Karpas-422 (cell line): ENCODE measurements around the gene GFPT2. TPM values are rescaled to one million over a fixed set of nuclear protein-coding genes. Genes with fewer than 3 reads are reported as not detected.
A peak's percentile ranks its signal among the peaks of the same experiment; 100 is the strongest.

Source experiments
- DNase-seq: peaks from one replicate; pipeline ENCODE4 v3.0.0-alpha.2; 2015
- H2AFZ ChIP-seq: fragments of 200-600 bp; sonication (generic); 2 replicates; pipeline ENCODE4 v1.6.1; 2014; ENCODE audit warnings: antibody characterized with exemption, low read length, mixed read lengths
- H3K27ac ChIP-seq: fragments of 200-600 bp; sonication (generic); 2 replicates; pipeline ENCODE4 v1.5.1; 2014; ENCODE audit warnings: mild to moderate bottlenecking, low read length, moderate library complexity
- H3K27me3 ChIP-seq: fragments of 200-600 bp; sonication (generic); 2 replicates; pipeline ENCODE4 v1.6.1; 2014; ENCODE audit warnings: low read length, mixed read lengths
- H3K36me3 ChIP-seq: fragments of 200-600 bp; sonication (generic); 2 replicates; pipeline ENCODE4 v1.6.1; 2014; ENCODE audit warnings: low read length, mixed read lengths; ENCODE audit not compliant: insufficient read depth
- H3K4me1 ChIP-seq: fragments of 200-600 bp; sonication (generic); 2 replicates; pipeline ENCODE4 v1.6.1; 2014; ENCODE audit warnings: mild to moderate bottlenecking, low read length, mixed read lengths
- H3K4me2 ChIP-seq: fragments of 200-600 bp; sonication (generic); 2 replicates; pipeline ENCODE4 v1.6.1; 2014; ENCODE audit warnings: low read length, low read depth, mild to moderate bottlenecking; ENCODE audit not compliant: poor library complexity, severe bottlenecking
- H3K4me3 ChIP-seq: fragments of 200-600 bp; sonication (generic); 2 replicates; pipeline ENCODE4 v1.5.1; 2014; ENCODE audit warnings: mild to moderate bottlenecking, antibody characterized with exemption, low read length, mixed read lengths
- H3K79me2 ChIP-seq: fragments of 200-600 bp; sonication (generic); 2 replicates; pipeline ENCODE4 v1.6.1; 2014; ENCODE audit warnings: mild to moderate bottlenecking, low read length, mixed read lengths
- H3K9ac ChIP-seq: fragments of 200-600 bp; sonication (generic); 2 replicates; pipeline ENCODE4 v1.6.0; 2014; ENCODE audit warnings: low read length
- H3K9me2 ChIP-seq: fragments of 200-600 bp; sonication (generic), shearing (Covaris generic); replicated peaks from 2 replicates; pipeline ENCODE4 v1.6.0; 2014; ENCODE audit warnings: mild to moderate bottlenecking, low read length, moderate library complexity; ENCODE audit not compliant: insufficient read depth
- H3K9me3 ChIP-seq: fragments of 300-700, 200-600 bp; sonication (generic); 2 replicates; pipeline ENCODE4 v1.6.1; 2014; ENCODE audit warnings: low read length, mixed read lengths
- H4K20me1 ChIP-seq: fragments of 200-600 bp; sonication (generic); 2 replicates; pipeline ENCODE4 v1.6.1; 2014; ENCODE audit warnings: mild to moderate bottlenecking, antibody characterized with exemption, low read length, low read depth; ENCODE audit not compliant: insufficient read depth
- total RNA-seq: library from RNA; depleted of rRNA; stranded (reverse); fragments of >200 nt; shearing (Covaris generic); gene quantifications from 2 replicates; pipeline ENCODE4 v1.2.3, GENCODE V29; 2014; ENCODE audit warnings: low replicate concordance

The GFPT2 gene
- total RNA-seq, 1 experiment from 2014 or later = 11.7 TPM

DNA sequence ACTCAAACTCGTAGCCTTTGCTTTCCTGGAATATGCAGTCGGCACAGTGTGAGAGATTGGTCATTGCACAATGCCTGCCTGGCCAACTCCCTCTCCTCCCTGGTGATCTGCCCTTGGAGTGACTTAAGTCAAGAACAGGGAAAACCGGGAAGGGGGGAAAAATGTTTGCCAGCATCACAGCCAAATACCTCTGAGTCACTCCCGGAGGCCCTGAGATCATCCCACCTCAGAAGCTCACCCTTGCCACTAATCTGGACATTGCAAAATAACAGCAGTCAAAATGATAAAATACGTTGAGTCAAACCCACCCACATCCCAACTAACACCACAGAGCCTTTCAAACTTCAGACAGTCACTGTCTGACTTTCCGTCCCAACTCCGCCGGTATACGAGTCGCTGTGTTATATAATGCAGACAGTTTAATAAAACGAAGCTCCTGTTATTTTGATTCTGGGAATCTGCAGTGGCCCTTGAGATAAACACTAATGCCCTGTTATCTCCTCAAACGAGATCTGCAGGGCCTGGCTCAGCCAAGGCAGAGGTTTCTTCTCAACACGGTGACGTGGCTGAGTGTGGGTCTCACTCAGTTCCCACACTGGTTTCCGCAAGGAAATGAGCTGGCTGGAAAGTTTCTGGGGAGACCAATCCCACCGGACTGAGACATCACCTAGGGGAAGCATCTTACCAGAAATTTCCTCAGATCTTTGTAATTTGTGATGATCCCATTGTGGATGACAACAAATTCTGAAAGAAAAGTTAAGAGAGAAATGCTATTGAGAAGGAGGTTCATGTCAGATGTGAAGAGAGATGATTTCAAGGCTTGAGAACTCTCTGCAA lies 22.1 kb downstream of the GFPT2 start:
- Histone ChIP-seq H3K27me3 (no peaks in the 10 kb centered on the region), H3K4me1 (no peaks in the 10 kb centered on the region), H3K27ac (no peak overlapping the region), H2AFZ (no peak overlapping the region), H3K4me3 (no peak overlapping the region), H3K4me2 (no peak overlapping the region), H3K9ac (no peak overlapping the region), H3K9me2 (no peaks in the 10 kb centered on the region), H3K79me2 (no peaks in the 10 kb centered on the region), H4K20me1 (no peaks in the 10 kb centered on the region), H3K9me3 (no peaks in the 10 kb centered on the region), H3K36me3 (no peaks in the 10 kb centered on the region)
- DNase-seq = no peak

- Histone ChIP-seq H3K36me3 (no peaks in the 10 kb centered on the region), H3K9me3 (no peaks in the 10 kb centered on the region), H3K4me1 (no peaks in the 10 kb centered on the region), H3K79me2 (no peaks in the 10 kb centered on the region), H3K4me3 (no peak overlapping the region), H4K20me1 (no peaks in the 10 kb centered on the region), H3K27ac (no peak overlapping the region), H3K27me3 (no peaks in the 10 kb centered on the region), H3K9me2 (no peaks in the 10 kb centered on the region), H2AFZ (no peak overlapping the region), H3K4me2 (no peak overlapping the region), H3K9ac (no peak overlapping the region)
- DNase-seq = no peak
Observed at GRCh38 chr5:180330270-180330648, 22.9 kb downstream of the GFPT2 start.

DNA sequence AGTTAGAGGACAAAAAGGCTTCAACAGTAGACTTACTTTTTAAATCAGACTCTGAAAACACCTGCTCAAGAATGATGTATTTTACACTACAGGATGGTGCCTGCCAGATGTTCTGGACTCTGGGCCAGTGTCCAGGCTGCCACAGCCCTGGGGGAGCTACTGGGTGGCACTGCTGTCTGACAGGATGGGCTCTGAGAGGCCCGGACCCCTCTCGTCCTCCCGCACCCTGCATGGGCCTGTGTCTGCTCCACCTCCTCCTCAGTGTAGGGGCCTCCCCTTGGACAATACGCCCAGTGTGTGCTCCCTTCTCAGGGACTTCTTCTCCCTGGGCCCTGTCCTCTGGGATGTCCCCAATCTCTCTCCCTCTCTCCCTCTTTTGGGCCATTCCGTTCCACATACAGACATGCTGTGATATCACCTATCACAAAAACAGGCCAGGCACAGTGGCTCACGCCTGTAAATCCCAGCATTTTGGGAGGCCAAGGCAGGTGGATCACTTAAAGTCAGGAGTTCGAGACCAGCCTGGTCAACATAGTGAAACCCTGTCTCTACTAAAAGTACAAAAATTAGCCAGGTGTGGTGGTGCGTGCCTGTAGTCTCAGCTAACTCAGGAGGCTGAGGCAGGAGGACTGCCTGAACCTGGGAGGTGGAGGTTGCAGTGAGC lies 23.4 kb downstream of the GFPT2 start:
- Histone ChIP-seq H3K27ac (no peak overlapping the region), H3K4me2 (no peak overlapping the region), H3K79me2 (no peaks in the 10 kb centered on the region), H3K9me2 (no peaks in the 10 kb centered on the region), H4K20me1 (no peaks in the 10 kb centered on the region), H3K9ac (no peak overlapping the region), H3K4me1 (no peaks in the 10 kb centered on the region), H3K4me3 (no peak overlapping the region), H3K36me3 (no peaks in the 10 kb centered on the region), H3K9me3 (no peaks in the 10 kb centered on the region), H3K27me3 (no peaks in the 10 kb centered on the region), H2AFZ (no peak overlapping the region)
- DNase-seq = no peak

GRCh38 chr5:180329138-180329435 lies 24.0 kb downstream of the GFPT2 start:
- H3K27me3 ChIP-seq = no peaks in the 10 kb centered on the region
- H3K9me3 ChIP-seq = no peaks in the 10 kb centered on the region
- H3K4me2 ChIP-seq = no peak overlapping the region
- no peak for DNase-seq
- no peaks in the 10 kb centered on the region for H3K4me1 ChIP-seq
- H3K79me2 ChIP-seq = no peaks in the 10 kb centered on the region
- no peak overlapping the region for H3K4me3 ChIP-seq
- H3K36me3 ChIP-seq = no peaks in the 10 kb centered on the region
- no peak overlapping the region for H3K9ac ChIP-seq
- H3K9me2 ChIP-seq = no peaks in the 10 kb centered on the region
- H3K27ac ChIP-seq = no peak overlapping the region
- no peak overlapping the region for H2AFZ ChIP-seq
- H4K20me1 ChIP-seq = no peaks in the 10 kb centered on the region

DNA sequence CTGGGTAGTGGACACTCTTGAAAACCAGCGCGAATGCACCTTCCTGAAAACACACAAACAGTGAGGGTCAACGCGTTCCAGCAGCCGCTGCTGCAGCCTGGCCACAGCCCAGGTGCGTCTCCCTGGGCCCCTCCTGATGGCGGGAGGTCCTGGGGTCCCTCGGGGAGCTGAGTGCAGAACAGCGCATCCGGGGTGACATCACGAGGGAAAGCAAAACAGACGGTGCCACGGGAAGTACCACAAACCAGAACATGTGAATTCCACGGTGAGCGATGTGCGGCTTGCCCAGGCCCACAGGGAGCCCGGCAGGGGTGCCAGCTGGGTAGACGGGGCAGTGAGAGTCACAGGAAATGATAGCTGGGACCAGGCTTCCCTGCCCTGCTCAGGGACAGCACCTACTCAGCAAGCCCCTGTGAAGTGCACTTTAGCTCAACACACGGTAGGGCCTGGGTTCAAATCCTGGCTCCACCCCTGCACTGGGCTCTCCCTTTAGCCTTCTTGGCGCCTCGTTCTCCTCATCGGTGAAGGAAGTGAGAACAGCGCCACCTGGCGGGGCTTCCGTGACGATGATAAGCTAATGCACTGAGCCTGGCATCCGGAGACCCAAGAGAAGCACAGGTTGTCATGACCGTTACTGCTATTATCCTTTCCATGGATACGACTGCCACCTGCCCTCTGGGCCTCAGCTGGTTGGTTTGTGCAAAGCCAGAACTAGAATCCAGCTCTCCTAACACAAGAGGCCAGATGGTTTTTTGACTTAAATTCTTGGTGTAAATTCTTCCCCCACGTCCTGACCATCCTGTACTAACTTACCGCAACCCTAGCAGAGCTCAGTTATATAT lies 24.6 kb downstream of the GFPT2 start:
- Histone ChIP-seq H3K9me2 (no peaks in the 10 kb centered on the region), H3K36me3 (no peaks in the 10 kb centered on the region), H3K9me3 (no peaks in the 10 kb centered on the region), H2AFZ (no peak overlapping the region), H3K9ac (no peak overlapping the region), H4K20me1 (no peaks in the 10 kb centered on the region; the same call in 1 of the 2 replicates), H3K79me2 (no peaks in the 10 kb centered on the region), H3K27me3 (no peaks in the 10 kb centered on the region), H3K27ac (no peak overlapping the region), H3K4me2 (no peak overlapping the region), H3K4me1 (no peaks in the 10 kb centered on the region), H3K4me3 (no peak overlapping the region)
- peak; percentile 94 for DNase-seq

GRCh38 chr5:180326989-180327565 lies 26.1 kb downstream of the GFPT2 start:
- H3K9ac ChIP-seq = no peak overlapping the region
- H3K9me2 ChIP-seq = no peaks in the 10 kb centered on the region

DNA sequence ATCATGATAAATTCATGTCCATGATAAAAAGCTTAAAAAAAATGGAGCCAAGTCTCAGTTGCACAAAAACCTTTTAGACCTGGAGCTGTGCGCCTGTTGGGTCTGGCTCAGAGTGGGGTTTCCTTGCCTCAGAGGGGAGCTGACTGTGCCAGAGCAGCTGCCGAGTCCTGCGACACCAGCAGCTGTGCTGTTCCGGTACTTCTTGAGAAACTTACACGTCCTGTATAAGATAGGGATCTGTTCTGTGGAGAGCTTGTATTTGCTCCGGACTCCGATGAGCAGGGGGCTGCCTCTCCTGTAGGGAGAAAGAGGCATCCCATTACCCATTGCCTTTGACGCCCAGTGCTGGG lies 28.6 kb downstream of the GFPT2 start:
- no peaks in the 10 kb centered on the region for H3K36me3 ChIP-seq
- H3K79me2 ChIP-seq = no peaks in the 10 kb centered on the region
- DNase-seq = no peak
- no peaks in the 10 kb centered on the region for H3K27me3 ChIP-seq
- no peak overlapping the region for H3K4me3 ChIP-seq
- H3K9me2 ChIP-seq = no peaks in the 10 kb centered on the region
- H3K4me1 ChIP-seq = no peaks in the 10 kb centered on the region
- H2AFZ ChIP-seq = no peak overlapping the region
- H3K9ac ChIP-seq = no peak overlapping the region
- H3K9me3 ChIP-seq = no peaks in the 10 kb centered on the region
- H3K4me2 ChIP-seq = no peak overlapping the region
- no peaks in the 10 kb centered on the region; the same call in 1 of the 2 replicates for H4K20me1 ChIP-seq
- H3K27ac ChIP-seq = no peak overlapping the region

More at GRCh38 chr5:180326989-180327565, 26.1 kb downstream of the GFPT2 start:
- Histone ChIP-seq H3K27ac (no peak overlapping the region), H4K20me1 (no peaks in the 10 kb centered on the region; the same call in 1 of the 2 replicates), H3K9me3 (no peaks in the 10 kb centered on the region), H3K36me3 (no peaks in the 10 kb centered on the region), H3K4me1 (no peaks in the 10 kb centered on the region), H3K79me2 (no peaks in the 10 kb centered on the region), H3K27me3 (no peaks in the 10 kb centered on the region), H3K4me3 (no peak overlapping the region), H3K4me2 (no peak overlapping the region), H2AFZ (no peak overlapping the region)
- no peak for DNase-seq
